Activated CD4-positive, CD25-positive, alpha-beta regulatory T cell (primary cell): ENCODE data around the gene NRSN2.

Experiments used
- DNase-seq, 4 experiments: peaks; one replicate each; lab custom pipeline; 2025; lab: John Stamatoyannopoulos, UW

NRSN2 gene

GRCh38 chr20:346640-347316 lies at the start of gene NRSN2:
Gene NRSN2 (plus strand): TSS chr20:347111. CDS start chr20:349644, 2,533 bp downstream.
- peak in 1 of 4 experiments; percentile 13 for DNase-seq

- DNase-seq, result peak in 3 of 4 experiments; percentile 14 to 28 (median 19)
Observed at GRCh38 chr20:297925-298775, 48.8 kb upstream of the NRSN2 start.

- no peak for DNase-seq
Observed at GRCh38 chr20:298776-299391, 48.0 kb upstream of the NRSN2 start.

- no peak for DNase-seq
Observed at GRCh38 chr20:300345-300990, 46.4 kb upstream of the NRSN2 start.

- no peak for DNase-seq
Observed at GRCh38 chr20:301886-302848, 44.7 kb upstream of the NRSN2 start.

GRCh38 chr20:305745-306144 lies 41.2 kb upstream of the NRSN2 start:
- DNase-seq, result no peak

GRCh38 chr20:308427-309038 lies 38.4 kb upstream of the NRSN2 start:
- no peak for DNase-seq

- no peak for DNase-seq
Observed at GRCh38 chr20:309306-309840, 37.5 kb upstream of the NRSN2 start.

- peak; percentile 33 to 60 (median 49) for DNase-seq
Observed at GRCh38 chr20:309841-310644, 36.9 kb upstream of the NRSN2 start.

- DNase-seq, result no peak
Observed at GRCh38 chr20:310645-311044, 36.3 kb upstream of the NRSN2 start.

GRCh38 chr20:311609-312008 lies 35.3 kb upstream of the NRSN2 start:
- no peak for DNase-seq

- no peak for DNase-seq
Observed at GRCh38 chr20:312067-312466, 34.8 kb upstream of the NRSN2 start.

- DNase-seq, result no peak
Observed at GRCh38 chr20:312866-313265, 34.0 kb upstream of the NRSN2 start.

GRCh38 chr20:313402-313801 lies 33.5 kb upstream of the NRSN2 start:
- DNase-seq, result no peak

- DNase-seq, result no peak
Observed at GRCh38 chr20:313948-314347, 33.0 kb upstream of the NRSN2 start.

- DNase-seq, result no peak
Observed at GRCh38 chr20:316316-317068, 30.4 kb upstream of the NRSN2 start.

- DNase-seq, result peak; percentile 79 to 83 (median 80)
Observed at GRCh38 chr20:324177-325044, 22.5 kb upstream of the NRSN2 start.
